WTC11 (cell line): Measurements from ENCODE around the gene GALK2. TPM values are rescaled to one million over a fixed set of nuclear protein-coding genes. Genes with fewer than 3 reads are reported as not detected.

Experiments used
- ATAC-seq: fragments of 200-7000 bp; cut with Tn5 transposase; 2 replicates; pipeline ENCODE4 v1.10.0; 2021; ENCODE audit warnings: mild to moderate bottlenecking, moderate library complexity
- CTCF ChIA-PET: fragments of 300-600 bp; sonication (Branson Sonifier 250); formaldehyde crosslinking; loops from one replicate; lab custom pipeline; 2021; ENCODE audit warnings: antibody characterized with exemption; lab: Charles Lee
- POLR2A ChIA-PET: fragments of 350-600 bp; sonication (Branson Sonifier 250); formaldehyde crosslinking; loops from one replicate; lab custom pipeline; 2021; ENCODE audit warnings: antibody characterized with exemption; lab: Charles Lee
- DNase-seq: peaks from one replicate; pipeline ENCODE4 v3.0.0; 2021; ENCODE audit warnings: low spot score
- H3K27ac Mint-ChIP-seq: 2 replicates; pipeline ENCODE4 v1.8.0; 2021; ENCODE audit warnings: mixed read lengths
- H3K27me3 Mint-ChIP-seq: 2 replicates; pipeline ENCODE4 v1.8.0; 2021; ENCODE audit warnings: low read depth, mild to moderate bottlenecking, moderate library complexity, mixed read lengths
- H3K36me3 Mint-ChIP-seq: 2 replicates; pipeline ENCODE4 v1.8.0; 2021; ENCODE audit warnings: mixed read lengths
- H3K4me1 Mint-ChIP-seq: 2 replicates; pipeline ENCODE4 v1.8.0; 2022; ENCODE audit warnings: mixed read lengths
- H3K4me3 Mint-ChIP-seq: 2 replicates; pipeline ENCODE4 v1.8.0; 2021; ENCODE audit warnings: mild to moderate bottlenecking, moderate library complexity, mixed read lengths
- H3K9me3 Mint-ChIP-seq: 2 replicates; pipeline ENCODE4 v1.8.0; 2021; ENCODE audit warnings: mixed read lengths
- E2F4 ChIP-seq: sonication (generic); formaldehyde crosslinking; IDR thresholded peaks from 2 replicates; pipeline ENCODE4 v1.8.1; 2022; ENCODE audit warnings: low read depth, mild to moderate bottlenecking, moderate library complexity, missing genetic modification reagents, borderline replicate concordance
- E2F5 ChIP-seq: sonication (generic); formaldehyde crosslinking; IDR thresholded peaks from 2 replicates; pipeline ENCODE4 v1.8.1; 2022; ENCODE audit warnings: mild to moderate bottlenecking, moderate library complexity, missing genetic modification reagents
- ELF4 ChIP-seq: sonication (generic); formaldehyde crosslinking; IDR thresholded peaks from 2 replicates; pipeline ENCODE4 v1.8.1; 2022; ENCODE audit warnings: low read depth, mild to moderate bottlenecking, moderate library complexity, missing genetic modification reagents
- GTF2I ChIP-seq: fragments of 250-450 bp; sonication (Bioruptor Pico); conservative IDR thresholded peaks from 2 replicates; pipeline ENCODE4 v1.4.0; 2021; ENCODE audit warnings: mild to moderate bottlenecking
- HMGA2 ChIP-seq: fragments of 250-450 bp; sonication (Bioruptor Pico); IDR thresholded peaks from 2 replicates; pipeline ENCODE4 v1.4.0; 2021; ENCODE audit warnings: mild to moderate bottlenecking, moderate library complexity
- HMGXB4 ChIP-seq: sonication (generic); formaldehyde crosslinking; IDR thresholded peaks from 2 replicates; pipeline ENCODE4 v1.8.1; 2023; ENCODE audit warnings: mild to moderate bottlenecking, moderate library complexity, missing genetic modification reagents
- MAX ChIP-seq: sonication (generic); formaldehyde crosslinking; IDR thresholded peaks from 2 replicates; pipeline ENCODE4 v1.8.0; 2022; ENCODE audit warnings: mild to moderate bottlenecking, missing genetic modification reagents
- NFATC4 ChIP-seq: fragments of 250-450 bp; sonication (Bioruptor Pico); IDR thresholded peaks from 2 replicates; pipeline ENCODE4 v1.9.0; 2021; ENCODE audit warnings: mild to moderate bottlenecking
- NFE2L1 ChIP-seq: sonication (generic); formaldehyde crosslinking; IDR thresholded peaks from 2 replicates; pipeline ENCODE4 v1.8.1; 2023; ENCODE audit warnings: missing genetic modification reagents
- NFYB ChIP-seq: sonication (generic); formaldehyde crosslinking; conservative IDR thresholded peaks from 2 replicates; pipeline ENCODE4 v1.8.0; 2022; ENCODE audit warnings: low read depth, missing genetic modification reagents
- RELA ChIP-seq: sonication (generic); formaldehyde crosslinking; IDR thresholded peaks from 2 replicates; pipeline ENCODE4 v1.8.1; 2022; ENCODE audit warnings: missing genetic modification reagents, mild to moderate bottlenecking, borderline replicate concordance
- RORB ChIP-seq: fragments of 250-450 bp; sonication (Bioruptor Pico); IDR thresholded peaks from 2 replicates; pipeline ENCODE4 v1.9.0; 2021; ENCODE audit warnings: mild to moderate bottlenecking
- STAT6 ChIP-seq: sonication (generic); formaldehyde crosslinking; conservative IDR thresholded peaks from 2 replicates; pipeline ENCODE4 v1.8.1; 2023; ENCODE audit warnings: mild to moderate bottlenecking, low read depth, missing genetic modification reagents, moderate library complexity
- ZNF232 ChIP-seq: sonication (generic); formaldehyde crosslinking; IDR thresholded peaks from 2 replicates; pipeline ENCODE4 v1.8.0; 2022; ENCODE audit warnings: mild to moderate bottlenecking, missing genetic modification reagents
- ZNF263 ChIP-seq: sonication (generic); formaldehyde crosslinking; IDR thresholded peaks from 2 replicates; pipeline ENCODE4 v1.8.1; 2022; ENCODE audit warnings: low read depth, mild to moderate bottlenecking, moderate library complexity, missing genetic modification reagents
- ZNF281 ChIP-seq: sonication (generic); formaldehyde crosslinking; IDR thresholded peaks from 2 replicates; pipeline ENCODE4 v1.8.0; 2023; ENCODE audit warnings: mild to moderate bottlenecking, missing genetic modification reagents
- ZNF317 ChIP-seq: sonication (generic); formaldehyde crosslinking; IDR thresholded peaks from 2 replicates; pipeline ENCODE4 v1.8.1; 2023; ENCODE audit warnings: low read depth, mild to moderate bottlenecking, moderate library complexity, missing genetic modification reagents, borderline replicate concordance
- ZNF396 ChIP-seq: fragments of 250-450 bp; sonication (Bioruptor Pico); IDR thresholded peaks from 2 replicates; pipeline ENCODE4 v1.8.0; 2021; ENCODE audit warnings: mild to moderate bottlenecking, moderate library complexity, borderline replicate concordance
- total RNA-seq: library from RNA; stranded (reverse); gene quantifications from 3 replicates; pipeline ENCODE4 v1.2.3, GENCODE V29; 2021

GALK2 gene
- total RNA-seq, 1 experiment from 2014 or later = 16.9 TPM

- Mint-ChIP-seq H3K27ac (no peak overlapping the region), H3K4me1 (peaks cover 3% of the 10 kb centered on the region; the same call in 1 of the 2 replicates), H3K36me3 (peaks cover 31% of the 10 kb centered on the region), H3K4me3 (no peak overlapping the region), H3K9me3 (peaks cover 35% of the 10 kb centered on the region), H3K27me3 (no peaks in the 10 kb centered on the region)
- DNase-seq = no peak
- TF ChIP-seq HMGA2 (CRISPR knock-in tag) (no peak), NFATC4 (no peak), ZNF281 (CRISPR knock-in tag) (no peak)
- ChIA-PET CTCF (no interaction called here), POLR2A (no interaction called here)
- no peak for ATAC-seq
Observed at GRCh38 chr15:49212897-49213296, 42.9 kb downstream of the GALK2 start.

- ATAC-seq (peak; percentile 85), DNase-seq (peak; percentile 19)
- TF ChIP-seq ZNF232 = no peak
- TF ChIP-seq E2F5 (CRISPR knock-in tag) = no peak
- no peak for TF ChIP-seq HMGXB4
- TF ChIP-seq RORB (CRISPR knock-in tag) = no peak
- Mint-ChIP-seq H3K9me3 (peaks cover 9% of the 10 kb centered on the region), H3K36me3 (peaks cover 6% of the 10 kb centered on the region), H3K27ac (no peak overlapping the region), H3K4me1 (peaks cover 3% of the 10 kb centered on the region; the same call in 1 of the 2 replicates), H3K4me3 (no peak overlapping the region), H3K27me3 (no peaks in the 10 kb centered on the region)
- POLR2A ChIA-PET = interaction anchor here (1.1 kb wide), 1 partner anchor 10 kb away, joined by 3 read pairs; no protein-coding TSS in a partner anchor
- CTCF ChIA-PET = interaction anchor here (1.1 to 1.2 kb wide), 2 partner anchors 10 to 20 kb away, joined by 5 to 9 read pairs; no protein-coding TSS in a partner anchor
Observed at GRCh38 chr15:49215768-49216739, 46.0 kb downstream of the GALK2 start.

- DNase-seq (no peak), ATAC-seq (no peak)
- Mint-ChIP-seq H3K4me1 (peaks cover 23% of the 10 kb centered on the region), H3K36me3 (0 out of 2 replicates have a peak, but pooled peaks cover 4% of the 10 kb centered on the region), H3K27ac (no peak overlapping the region), H3K4me3 (no peak overlapping the region), H3K27me3 (no peaks in the 10 kb centered on the region), H3K9me3 (peaks cover 12% of the 10 kb centered on the region)
- POLR2A ChIA-PET = no interaction called here
- CTCF ChIA-PET = interaction anchor here (2.9 kb wide), 1 partner anchor 12 kb away, joined by 22 read pairs; no protein-coding TSS in a partner anchor
- TF ChIP-seq NFYB (CRISPR knock-in tag) (no peak), ZNF317 (CRISPR knock-in tag) (no peak), STAT6 (no peak), GTF2I (no peak), E2F4 (CRISPR knock-in tag) (no peak), NFE2L1 (CRISPR knock-in tag) (no peak), RELA (CRISPR knock-in tag) (no peak), ZNF396 (CRISPR knock-in tag) (no peak), ELF4 (CRISPR knock-in tag) (no peak), ZNF263 (CRISPR knock-in tag) (no peak), MAX (no peak), RORB (CRISPR knock-in tag) (no peak)
Observed at GRCh38 chr15:49223536-49224274, 53.7 kb downstream of the GALK2 start.
